WTC11 (cell line): ENCODE data around the gene PLSCR5. TPM values are rescaled to one million over a fixed set of nuclear protein-coding genes. Genes with fewer than 3 reads are reported as not detected.

Experiments used
- ATAC-seq: fragments of 200-7000 bp; cut with Tn5 transposase; 2 replicates; pipeline ENCODE4 v1.10.0; 2021; ENCODE audit warnings: mild to moderate bottlenecking, moderate library complexity
- CTCF ChIA-PET: fragments of 300-600 bp; sonication (Branson Sonifier 250); formaldehyde crosslinking; loops from one replicate; lab custom pipeline; 2021; ENCODE audit warnings: antibody characterized with exemption; lab: Charles Lee
- POLR2A ChIA-PET: fragments of 350-600 bp; sonication (Branson Sonifier 250); formaldehyde crosslinking; loops from one replicate; lab custom pipeline; 2021; ENCODE audit warnings: antibody characterized with exemption; lab: Charles Lee
- DNase-seq: peaks from one replicate; pipeline ENCODE4 v3.0.0; 2021; ENCODE audit warnings: low spot score
- H3K27ac Mint-ChIP-seq: 2 replicates; pipeline ENCODE4 v1.8.0; 2021; ENCODE audit warnings: mixed read lengths
- H3K27me3 Mint-ChIP-seq: 2 replicates; pipeline ENCODE4 v1.8.0; 2021; ENCODE audit warnings: low read depth, mild to moderate bottlenecking, moderate library complexity, mixed read lengths
- H3K36me3 Mint-ChIP-seq: 2 replicates; pipeline ENCODE4 v1.8.0; 2021; ENCODE audit warnings: mixed read lengths
- H3K4me1 Mint-ChIP-seq: 2 replicates; pipeline ENCODE4 v1.8.0; 2022; ENCODE audit warnings: mixed read lengths
- H3K4me3 Mint-ChIP-seq: 2 replicates; pipeline ENCODE4 v1.8.0; 2021; ENCODE audit warnings: mild to moderate bottlenecking, moderate library complexity, mixed read lengths
- H3K9me3 Mint-ChIP-seq: 2 replicates; pipeline ENCODE4 v1.8.0; 2021; ENCODE audit warnings: mixed read lengths
- ATF6 ChIP-seq: sonication (generic); formaldehyde crosslinking; IDR thresholded peaks from 2 replicates; pipeline ENCODE4 v1.8.1; 2023; ENCODE audit warnings: mild to moderate bottlenecking, missing genetic modification reagents
- CTCF ChIP-seq: fragments of 200-600 bp; IDR thresholded peaks from 2 replicates; pipeline ENCODE4 v1.8.0; 2022; ENCODE audit warnings: antibody characterized with exemption
- EMX1 ChIP-seq: fragments of 250-450 bp; sonication (Bioruptor Pico); IDR thresholded peaks from 2 replicates; pipeline ENCODE4 v1.8.0; 2021; ENCODE audit warnings: mild to moderate bottlenecking
- ESRRA ChIP-seq: sonication (generic); formaldehyde crosslinking; IDR thresholded peaks from 2 replicates; pipeline ENCODE4 v1.8.1; 2022; ENCODE audit warnings: mild to moderate bottlenecking, missing genetic modification reagents, borderline replicate concordance
- FOXJ3 ChIP-seq: sonication (generic); formaldehyde crosslinking; IDR thresholded peaks from 2 replicates; pipeline ENCODE4 v1.9.0; 2021; ENCODE audit warnings: missing genetic modification reagents, mild to moderate bottlenecking, borderline replicate concordance
- FOXK1 ChIP-seq: sonication (generic); formaldehyde crosslinking; IDR thresholded peaks from 2 replicates; pipeline ENCODE4 v1.8.0; 2022; ENCODE audit warnings: mild to moderate bottlenecking, moderate library complexity, missing genetic modification reagents
- NFATC4 ChIP-seq: fragments of 250-450 bp; sonication (Bioruptor Pico); IDR thresholded peaks from 2 replicates; pipeline ENCODE4 v1.9.0; 2021; ENCODE audit warnings: mild to moderate bottlenecking
- NFE2L1 ChIP-seq: sonication (generic); formaldehyde crosslinking; IDR thresholded peaks from 2 replicates; pipeline ENCODE4 v1.8.1; 2023; ENCODE audit warnings: missing genetic modification reagents
- NR1H2 ChIP-seq: sonication (generic); formaldehyde crosslinking; IDR thresholded peaks from 2 replicates; pipeline ENCODE4 v1.9.0; 2021; ENCODE audit warnings: mild to moderate bottlenecking, moderate library complexity, missing genetic modification reagents
- PRDM15 ChIP-seq: sonication (generic); formaldehyde crosslinking; IDR thresholded peaks from 2 replicates; pipeline ENCODE4 v1.8.0; 2022; ENCODE audit warnings: missing genetic modification reagents
- SMAD3 ChIP-seq: sonication (generic); formaldehyde crosslinking; IDR thresholded peaks from 2 replicates; pipeline ENCODE4 v1.8.0; 2022; ENCODE audit warnings: missing genetic modification reagents, mild to moderate bottlenecking, borderline replicate concordance
- TCF7 ChIP-seq: sonication (generic); formaldehyde crosslinking; IDR thresholded peaks from 2 replicates; pipeline ENCODE4 v1.8.0; 2022; ENCODE audit warnings: mild to moderate bottlenecking, low read depth, missing genetic modification reagents, moderate library complexity
- TEAD1 ChIP-seq: sonication (generic); formaldehyde crosslinking; IDR thresholded peaks from 2 replicates; pipeline ENCODE4 v1.8.0; 2022; ENCODE audit warnings: mild to moderate bottlenecking, missing genetic modification reagents
- TEAD4 ChIP-seq: sonication (generic); formaldehyde crosslinking; IDR thresholded peaks from 2 replicates; pipeline ENCODE4 v1.8.0; 2022; ENCODE audit warnings: mild to moderate bottlenecking, missing genetic modification reagents
- ZNF219 ChIP-seq: sonication (generic); formaldehyde crosslinking; IDR thresholded peaks from 2 replicates; pipeline ENCODE4 v1.8.0; 2023; ENCODE audit warnings: missing genetic modification reagents, mild to moderate bottlenecking, borderline replicate concordance
- ZNF232 ChIP-seq: sonication (generic); formaldehyde crosslinking; IDR thresholded peaks from 2 replicates; pipeline ENCODE4 v1.8.0; 2022; ENCODE audit warnings: mild to moderate bottlenecking, missing genetic modification reagents
- ZNF317 ChIP-seq: sonication (generic); formaldehyde crosslinking; IDR thresholded peaks from 2 replicates; pipeline ENCODE4 v1.8.1; 2023; ENCODE audit warnings: low read depth, mild to moderate bottlenecking, moderate library complexity, missing genetic modification reagents, borderline replicate concordance
- ZNF512 ChIP-seq: sonication (generic); formaldehyde crosslinking; IDR thresholded peaks from 2 replicates; pipeline ENCODE4 v1.8.1; 2022; ENCODE audit warnings: missing genetic modification reagents, borderline replicate concordance
- total RNA-seq: library from RNA; stranded (reverse); gene quantifications from 3 replicates; pipeline ENCODE4 v1.2.3, GENCODE V29; 2021
- TF ChIP-seq, protein P1 (sequence below): fragments of 250-450 bp; sonication (Bioruptor Pico); IDR thresholded peaks from 2 replicates; pipeline ENCODE4 v1.8.0; 2021; ENCODE audit warnings: mild to moderate bottlenecking

PLSCR5 gene
- total RNA-seq, 1 experiment from 2014 or later, result not detected

DNA sequence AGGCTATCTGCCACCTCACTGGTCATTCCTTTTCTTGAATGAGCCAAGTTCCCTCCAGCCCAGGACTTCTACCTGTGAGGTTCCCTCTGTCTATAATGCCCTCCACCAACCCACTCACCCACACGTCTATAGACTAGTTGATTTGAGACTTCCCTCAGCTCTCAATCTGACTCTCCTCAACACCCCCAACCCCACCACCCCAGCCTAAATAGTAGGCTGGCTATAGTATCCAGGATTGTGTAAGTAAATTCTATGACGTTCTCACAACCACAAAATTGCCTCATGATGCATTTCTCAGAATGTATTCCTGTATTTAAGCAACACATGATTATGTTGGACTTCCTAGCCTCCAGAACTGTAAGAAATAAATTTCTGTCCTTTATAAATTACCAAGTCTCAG is 63.0 kb downstream of the PLSCR5 start:
- POLR2A ChIA-PET, result no interaction called here
- TF ChIP-seq PRDM15 (CRISPR knock-in tag) (no peak), ZNF219 (CRISPR knock-in tag) (no peak), SMAD3 (CRISPR knock-in tag) (no peak), NR1H2 (CRISPR knock-in tag) (no peak), ZNF512 (CRISPR knock-in tag) (no peak), NFE2L1 (no peak), NFATC4 (CRISPR knock-in tag) (no peak)
- Mint-ChIP-seq H3K9me3 (peaks cover 17% of the 10 kb centered on the region), H3K27me3 (peaks cover 7% of the 10 kb centered on the region), H3K4me1 (peaks cover 36% of the 10 kb centered on the region), H3K36me3 (peaks cover 39% of the 10 kb centered on the region), H3K4me3 (peak overlapping the region; percentile 44), H3K27ac (no peak overlapping the region)
- DNase-seq (no peak), ATAC-seq (no peak)
- CTCF ChIA-PET, result no interaction called here

DNA sequence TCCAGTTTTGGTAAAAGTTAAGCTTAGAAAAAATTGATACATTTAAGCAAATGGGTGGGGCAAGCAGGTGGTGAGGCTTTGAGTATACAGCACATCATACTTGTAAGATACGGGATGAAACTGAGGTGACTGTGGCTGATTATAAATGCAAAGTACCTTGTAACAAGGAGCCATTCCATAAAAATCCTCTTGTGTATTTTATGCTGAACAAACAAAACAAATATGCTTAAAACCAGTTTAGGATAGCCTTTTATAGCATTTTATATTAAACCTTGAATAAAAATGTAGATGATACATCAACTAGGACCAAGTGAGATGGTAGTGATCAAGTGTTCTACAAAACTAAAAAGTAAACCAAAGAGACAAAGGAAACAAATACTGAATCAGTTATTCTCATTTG is 64.2 kb downstream of the PLSCR5 start:
- Mint-ChIP-seq H3K27me3 (peaks cover 1% of the 10 kb centered on the region; the same call in 1 of the 2 replicates), H3K4me3 (no peak overlapping the region), H3K4me1 (peaks cover 47% of the 10 kb centered on the region), H3K27ac (no peak overlapping the region), H3K9me3 (peaks cover 17% of the 10 kb centered on the region), H3K36me3 (peaks cover 39% of the 10 kb centered on the region)
- CTCF ChIA-PET, result no interaction called here
- POLR2A ChIA-PET, result no interaction called here
- no peak for ATAC-seq
- no peak for TF ChIP-seq ESRRA (CRISPR knock-in tag)
- no peak for TF ChIP-seq ATF6 (CRISPR knock-in tag)
- no peak for TF ChIP-seq NFE2L1
- no peak for TF ChIP-seq FOXK1 (CRISPR knock-in tag)
- TF ChIP-seq FOXJ3, result no peak
- TF ChIP-seq EMX1, result no peak
- TF ChIP-seq CTCF, result no peak
- TF ChIP-seq ZNF232 (CRISPR knock-in tag), result no peak
- TF ChIP-seq ZNF317, result no peak
- TF ChIP-seq TEAD1 (CRISPR knock-in tag), result no peak
- TF ChIP-seq, protein P1, sequence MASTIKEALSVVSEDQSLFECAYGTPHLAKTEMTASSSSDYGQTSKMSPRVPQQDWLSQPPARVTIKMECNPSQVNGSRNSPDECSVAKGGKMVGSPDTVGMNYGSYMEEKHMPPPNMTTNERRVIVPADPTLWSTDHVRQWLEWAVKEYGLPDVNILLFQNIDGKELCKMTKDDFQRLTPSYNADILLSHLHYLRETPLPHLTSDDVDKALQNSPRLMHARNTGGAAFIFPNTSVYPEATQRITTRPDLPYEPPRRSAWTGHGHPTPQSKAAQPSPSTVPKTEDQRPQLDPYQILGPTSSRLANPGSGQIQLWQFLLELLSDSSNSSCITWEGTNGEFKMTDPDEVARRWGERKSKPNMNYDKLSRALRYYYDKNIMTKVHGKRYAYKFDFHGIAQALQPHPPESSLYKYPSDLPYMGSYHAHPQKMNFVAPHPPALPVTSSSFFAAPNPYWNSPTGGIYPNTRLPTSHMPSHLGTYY (CRISPR knock-in tag), result no peak
- no peak for TF ChIP-seq TCF7 (CRISPR knock-in tag)
- TF ChIP-seq TEAD4 (CRISPR knock-in tag), result no peak
- DNase-seq, result no peak
